GM20431 (cell line): ENCODE data around the gene MAP2K7.
"Not testable (repeated sequence)": the region's sequence is repeated elsewhere in the genome, so short reads cannot be mapped to it uniquely, and the experiment has no call there.

ENCODE experiments used
- in situ Hi-C: fragments of 300-500 bp; cut with MseI, MboI; formaldehyde crosslinking; loops from one replicate; pipeline ENCODE4 v1.15.0; 2020; ENCODE audit warnings: low sequenced_read_pairs; ENCODE audit not compliant: unreplicated experiment

The MAP2K7 gene

DNA sequence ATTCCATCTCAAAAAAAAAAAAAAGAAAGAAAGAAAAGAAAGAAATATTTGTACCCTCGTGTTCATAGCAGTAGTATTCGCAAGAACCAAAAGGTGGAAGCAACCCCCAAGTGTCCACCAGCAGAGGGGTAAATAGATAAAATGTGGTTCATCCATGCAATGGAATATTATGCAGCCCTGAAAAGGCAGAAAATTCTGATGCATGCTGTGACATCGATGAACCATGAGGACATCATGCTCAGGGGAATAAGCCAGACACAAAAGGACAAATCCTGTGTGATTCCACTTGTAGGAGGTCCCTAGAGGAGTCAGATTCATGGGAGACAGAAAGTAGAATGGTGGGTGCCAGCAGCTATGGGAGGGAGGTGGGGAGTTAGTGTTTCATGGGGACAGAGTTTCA lies 21.8 kb upstream of the MAP2K7 start:
- in situ Hi-C loops, result no loop called here

DNA sequence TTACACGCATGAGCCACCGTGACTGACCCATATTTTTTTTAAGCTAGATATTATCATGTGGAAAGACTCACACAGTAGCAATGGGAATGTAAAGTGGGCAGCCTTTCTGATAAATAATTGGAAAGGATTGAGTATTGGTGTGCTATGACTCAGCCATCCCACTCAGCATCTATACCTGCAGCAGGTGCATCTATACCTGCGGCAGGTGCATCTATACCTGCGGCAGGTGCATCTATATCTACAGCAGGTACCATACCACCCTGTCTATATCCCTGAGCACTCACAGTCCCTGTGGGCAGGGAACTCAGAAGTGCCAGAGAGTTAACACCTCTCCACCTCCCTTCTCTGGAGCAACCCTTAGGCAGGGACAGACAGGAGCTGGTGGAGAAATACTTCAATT lies 20.6 kb upstream of the MAP2K7 start:
- in situ Hi-C loops, result no loop called here

DNA sequence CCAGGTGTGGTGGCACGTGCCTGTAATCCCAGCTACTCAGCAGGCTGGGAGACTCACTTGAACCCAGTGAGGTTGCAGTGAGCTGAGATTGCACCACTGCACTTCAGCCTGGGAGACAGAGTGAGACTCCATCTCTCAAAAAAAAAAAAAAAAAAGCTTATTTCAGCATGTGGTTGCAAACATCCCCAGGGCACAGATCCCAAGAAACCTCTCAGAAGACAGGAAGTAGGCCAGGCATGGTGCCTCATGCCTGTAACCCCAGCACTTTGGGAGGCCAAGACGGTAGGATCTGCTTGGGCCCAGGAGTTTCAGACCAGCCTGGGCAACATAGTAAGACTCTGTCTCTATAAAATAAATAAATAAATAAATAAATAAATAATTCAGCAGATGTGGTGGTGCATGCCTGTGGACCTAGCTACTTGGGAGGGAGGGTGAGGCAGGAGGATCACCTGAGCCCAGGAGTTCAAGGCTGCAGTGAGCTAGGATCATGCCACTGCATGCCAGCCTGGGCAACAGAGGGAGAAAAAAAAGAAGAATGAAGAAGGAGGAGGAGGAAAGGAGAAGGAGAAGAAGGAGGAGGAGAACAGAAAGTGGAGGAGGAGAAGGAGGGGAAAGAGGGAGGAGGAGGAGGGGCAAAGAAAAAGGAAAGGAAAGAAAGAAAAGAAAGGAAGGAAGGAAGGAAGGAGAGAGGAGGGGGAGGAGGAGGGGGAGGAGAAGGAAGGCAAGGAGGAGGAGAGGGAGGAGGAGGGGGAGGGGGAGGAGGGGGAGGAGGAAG lies 19.7 kb upstream of the MAP2K7 start:
- in situ Hi-C loops, result no loop called here

DNA sequence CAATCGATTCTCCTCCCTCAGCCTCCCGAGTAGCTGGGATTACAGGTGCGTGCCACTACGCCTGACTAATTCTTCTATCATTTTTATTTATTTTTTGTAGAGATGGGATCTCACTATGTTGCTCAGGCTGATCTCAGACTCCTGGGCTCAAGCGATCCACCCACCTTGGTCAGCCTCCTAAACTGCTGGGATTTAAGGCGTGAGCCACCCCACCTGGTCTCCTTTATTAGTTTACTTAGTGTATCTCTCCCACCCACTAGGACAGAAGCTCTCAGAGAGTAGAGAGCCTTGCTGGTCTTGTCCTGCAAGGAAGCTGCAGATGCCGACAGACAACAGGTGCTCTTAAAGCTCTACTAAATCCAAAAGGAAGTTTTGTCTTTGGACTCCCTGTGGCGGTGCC lies 17.9 kb upstream of the MAP2K7 start:
- in situ Hi-C loops, result no loop called here

DNA sequence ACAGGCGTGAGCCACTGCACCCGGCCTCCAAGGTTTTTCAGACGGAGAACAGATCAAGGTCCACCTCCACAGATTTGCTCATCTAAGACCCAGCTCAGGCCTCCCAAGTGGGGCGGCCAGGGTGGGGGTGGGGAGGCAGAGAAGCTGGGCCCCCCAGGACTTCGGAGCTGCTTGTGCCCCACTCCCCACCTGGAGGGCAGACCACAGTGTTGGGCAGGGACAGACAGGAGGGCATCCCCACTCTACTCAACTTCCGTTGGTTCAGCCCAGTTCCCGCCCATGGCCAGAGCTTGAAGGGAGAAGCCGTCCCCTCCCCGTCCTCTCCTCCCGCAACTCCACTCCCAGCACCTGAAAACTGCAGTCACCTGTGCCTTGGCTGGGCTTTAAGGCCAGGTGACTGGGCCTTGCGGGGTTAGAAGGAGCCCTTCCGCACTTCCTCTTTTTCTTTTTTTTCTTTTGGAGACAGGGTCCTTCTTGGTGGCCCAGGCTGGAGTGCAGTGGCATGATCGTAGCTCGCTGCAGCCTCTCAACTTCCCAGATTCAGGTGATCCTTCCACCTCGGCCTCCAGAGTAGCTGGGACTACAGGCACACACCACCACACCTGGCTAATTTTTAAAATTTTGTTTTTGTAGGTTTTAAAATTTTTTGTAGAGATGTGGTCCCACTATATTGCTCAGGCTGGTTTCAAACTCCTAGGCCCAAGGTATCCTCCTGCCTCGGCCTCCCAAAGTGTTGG lies 16.1 kb upstream of the MAP2K7 start:
- in situ Hi-C loops, result no loop called here

DNA sequence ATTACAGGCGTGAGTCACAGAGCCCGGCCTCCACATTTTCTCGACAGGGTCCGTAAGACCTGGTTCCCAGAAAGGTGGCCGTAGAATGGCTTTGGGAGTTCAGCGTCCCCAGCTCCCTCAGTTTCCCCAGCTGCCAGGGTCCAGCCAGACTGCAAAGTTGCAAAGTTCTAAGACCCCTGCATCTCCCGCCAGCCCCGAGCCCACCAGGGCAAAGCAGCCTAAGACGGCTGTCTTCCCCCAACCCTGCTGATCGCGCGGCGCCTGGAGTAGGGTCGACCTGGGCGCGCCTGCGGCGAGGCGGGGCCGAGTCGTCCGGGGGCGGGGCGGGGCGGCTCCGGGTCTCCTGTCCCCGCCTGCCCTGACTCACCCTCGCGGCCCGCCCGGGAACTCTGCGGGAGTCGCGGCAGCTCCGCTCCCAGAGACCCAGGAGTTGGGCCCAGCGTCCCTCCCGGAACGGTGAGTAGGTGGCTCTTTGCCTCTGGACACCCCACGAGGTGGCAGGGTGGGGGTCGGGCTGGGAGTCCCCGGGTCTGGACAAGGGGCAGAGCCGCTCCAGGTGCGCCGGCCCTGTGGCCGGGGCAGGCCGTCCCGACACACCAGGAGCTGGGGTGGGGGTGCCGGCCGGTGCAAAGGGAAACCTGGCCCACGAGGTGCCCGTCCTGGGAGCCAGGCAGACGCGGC lies 15.4 kb upstream of the MAP2K7 start, which contains the start of gene LRRC8E:
LRRC8E (plus strand) TSS at position 366 of the 681 bp plus-strand sequence. CDS start 7,094 bp downstream, outside the sequence.
- in situ Hi-C loops, result no loop called here

DNA sequence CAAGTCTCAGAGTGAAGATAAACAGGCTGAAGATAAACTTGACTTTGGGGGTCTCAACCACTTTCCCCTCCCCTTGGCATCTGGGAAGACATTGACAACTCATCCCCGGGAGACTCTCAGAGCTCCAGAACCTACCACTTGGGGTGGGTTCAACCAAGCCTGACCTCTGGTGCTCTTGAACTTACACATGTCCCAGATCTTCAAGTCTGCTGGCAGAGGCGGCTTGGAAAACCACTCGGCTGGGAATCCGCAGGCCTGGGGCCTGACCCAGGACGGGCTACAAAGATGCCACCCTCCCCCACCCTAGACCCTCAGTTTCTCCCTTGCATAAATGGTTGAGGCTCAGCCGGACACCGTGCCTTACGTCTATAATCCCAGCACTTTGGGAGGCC lies 14.9 kb upstream of the MAP2K7 start:
- in situ Hi-C loops, result no loop called here

DNA sequence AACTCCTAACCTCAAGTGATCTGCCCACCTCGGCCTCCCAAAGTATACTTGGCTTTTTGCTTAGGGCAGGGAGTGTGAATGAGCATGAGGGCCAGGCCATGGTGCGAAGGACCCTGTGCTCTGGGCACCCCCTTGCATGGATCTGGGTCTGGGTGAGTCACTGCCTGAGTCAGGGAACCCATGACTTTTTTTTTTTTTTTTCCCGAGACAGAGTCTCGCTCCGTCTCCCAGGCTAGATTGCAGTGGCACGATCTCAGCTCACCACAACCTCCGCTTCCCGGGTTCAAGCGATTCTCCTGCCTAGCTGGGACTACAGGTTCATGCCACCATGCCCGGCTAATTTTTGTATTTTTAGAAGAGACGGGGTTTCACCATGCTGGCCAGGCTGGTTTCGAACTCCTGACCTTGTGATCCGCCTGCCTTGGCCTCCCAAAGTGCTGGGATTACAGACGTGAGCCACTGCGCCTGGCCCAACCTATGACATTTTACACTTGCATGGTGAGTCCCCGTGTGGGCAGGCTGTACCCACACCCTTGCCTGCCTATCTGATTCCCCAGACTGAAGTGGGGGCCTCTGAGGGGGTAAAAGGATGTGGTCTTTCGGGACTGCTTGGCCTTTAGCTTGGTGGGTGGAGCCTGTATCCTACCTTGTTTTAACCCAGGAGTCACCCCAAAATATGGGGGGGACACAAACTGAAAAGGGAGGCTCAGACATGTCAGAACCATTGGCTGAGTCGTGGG lies 10.1 kb upstream of the MAP2K7 start:
- in situ Hi-C loops, result not testable (repeated sequence)

DNA sequence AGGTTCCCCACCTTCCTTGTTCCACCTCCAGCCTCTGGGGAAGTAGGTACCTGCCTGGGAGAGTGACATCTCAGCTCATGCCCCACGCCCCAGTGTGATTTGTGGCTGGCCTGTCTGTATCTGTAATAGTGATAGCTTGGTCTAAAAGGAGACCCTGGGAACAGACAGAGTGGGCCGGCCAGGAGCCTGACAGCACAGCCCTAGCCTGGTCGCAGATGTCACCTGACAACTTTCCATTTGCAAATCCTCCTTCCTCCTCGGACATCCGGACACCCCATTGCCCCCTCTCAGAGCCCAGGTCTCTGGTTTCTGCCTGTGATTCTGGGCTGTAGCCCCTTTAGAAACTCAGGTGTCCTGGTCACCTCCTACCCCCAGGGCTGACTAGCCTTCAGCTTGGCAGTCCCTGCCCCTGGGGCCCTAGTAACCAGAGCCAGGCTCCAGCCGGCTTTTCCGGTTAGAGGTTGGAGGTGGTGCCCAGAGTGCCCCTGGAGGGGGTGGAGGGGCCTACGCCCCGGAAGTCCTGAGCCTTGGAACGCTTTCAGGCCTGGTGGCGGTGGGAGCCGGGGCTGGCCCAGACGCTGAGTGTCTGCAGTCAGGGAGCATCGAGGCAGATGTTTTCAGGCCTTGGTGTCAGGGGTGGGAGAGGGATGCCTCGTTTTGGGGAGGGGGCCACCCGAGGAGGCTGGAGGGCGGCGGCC lies 8.9 kb upstream of the MAP2K7 start:
- in situ Hi-C loops, result no loop called here

DNA sequence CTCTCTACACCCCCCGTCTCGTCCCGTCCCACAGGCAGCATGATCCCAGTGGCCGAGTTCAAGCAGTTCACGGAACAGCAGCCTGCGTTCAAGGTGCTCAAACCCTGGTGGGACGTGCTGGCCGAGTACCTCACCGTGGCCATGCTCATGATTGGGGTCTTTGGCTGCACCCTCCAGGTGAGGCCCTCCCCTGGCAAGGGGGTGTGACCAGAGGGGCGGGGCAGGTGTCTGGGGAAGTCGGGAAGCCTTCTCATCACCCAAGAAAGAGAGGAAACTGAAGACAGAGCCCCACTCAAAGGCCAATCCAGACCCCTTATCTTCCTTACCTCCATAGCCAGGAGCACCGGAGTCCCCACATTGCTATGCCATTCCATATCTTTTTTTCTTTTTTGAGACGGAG lies 8.1 kb upstream of the MAP2K7 start:
- in situ Hi-C loops, result no loop called here

DNA sequence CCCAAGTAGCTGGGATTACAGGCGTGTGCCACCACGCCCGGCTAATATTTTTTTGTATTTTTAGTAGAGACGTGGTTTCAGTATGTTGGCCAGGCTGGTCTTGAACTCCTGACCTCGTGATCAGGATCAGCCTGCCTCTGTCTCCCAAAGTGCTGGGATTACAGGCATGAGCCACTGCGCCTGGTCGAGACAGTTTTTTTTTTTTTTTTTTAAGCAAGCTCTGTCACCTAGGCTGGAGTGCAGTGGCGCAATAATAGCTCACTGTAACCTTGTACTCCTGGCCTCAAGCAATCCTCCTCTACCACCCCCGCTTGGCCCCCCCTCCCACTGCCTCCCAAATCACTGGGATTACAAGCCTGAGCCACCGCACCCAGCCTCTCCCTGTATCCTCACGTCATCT lies 6.4 kb upstream of the MAP2K7 start:
- in situ Hi-C loops, result no loop called here

DNA sequence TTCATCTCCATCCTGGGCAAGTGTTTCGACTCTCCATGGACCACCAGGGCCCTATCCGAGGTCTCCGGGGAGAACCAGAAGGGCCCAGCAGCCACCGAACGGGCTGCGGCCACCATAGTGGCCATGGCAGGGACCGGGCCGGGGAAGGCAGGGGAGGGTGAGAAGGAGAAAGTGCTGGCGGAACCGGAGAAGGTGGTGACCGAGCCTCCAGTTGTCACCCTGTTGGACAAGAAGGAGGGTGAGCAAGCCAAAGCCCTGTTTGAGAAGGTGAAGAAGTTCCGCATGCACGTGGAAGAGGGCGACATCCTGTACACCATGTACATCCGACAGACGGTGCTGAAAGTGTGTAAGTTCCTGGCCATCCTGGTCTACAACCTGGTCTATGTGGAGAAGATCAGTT lies 4.7 kb upstream of the MAP2K7 start:
- in situ Hi-C loops, result no loop called here

DNA sequence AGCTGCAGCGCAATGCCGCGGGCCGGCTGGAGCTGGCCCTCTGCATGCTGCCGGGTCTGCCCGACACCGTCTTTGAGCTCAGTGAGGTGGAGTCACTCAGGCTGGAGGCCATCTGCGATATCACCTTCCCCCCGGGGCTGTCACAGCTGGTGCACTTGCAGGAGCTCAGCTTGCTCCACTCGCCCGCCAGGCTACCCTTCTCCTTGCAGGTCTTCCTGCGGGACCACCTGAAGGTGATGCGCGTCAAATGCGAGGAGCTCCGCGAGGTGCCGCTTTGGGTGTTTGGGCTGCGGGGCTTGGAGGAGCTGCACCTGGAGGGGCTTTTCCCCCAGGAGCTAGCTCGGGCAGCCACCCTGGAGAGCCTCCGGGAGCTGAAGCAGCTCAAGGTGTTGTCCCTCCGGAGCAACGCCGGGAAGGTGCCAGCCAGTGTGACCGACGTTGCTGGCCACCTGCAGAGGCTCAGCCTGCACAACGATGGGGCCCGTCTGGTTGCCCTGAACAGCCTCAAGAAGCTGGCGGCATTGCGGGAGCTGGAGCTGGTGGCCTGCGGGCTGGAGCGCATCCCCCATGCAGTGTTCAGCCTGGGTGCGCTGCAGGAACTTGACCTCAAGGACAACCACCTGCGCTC lies 3.8 kb upstream of the MAP2K7 start:
- in situ Hi-C loops, result no loop called here

DNA sequence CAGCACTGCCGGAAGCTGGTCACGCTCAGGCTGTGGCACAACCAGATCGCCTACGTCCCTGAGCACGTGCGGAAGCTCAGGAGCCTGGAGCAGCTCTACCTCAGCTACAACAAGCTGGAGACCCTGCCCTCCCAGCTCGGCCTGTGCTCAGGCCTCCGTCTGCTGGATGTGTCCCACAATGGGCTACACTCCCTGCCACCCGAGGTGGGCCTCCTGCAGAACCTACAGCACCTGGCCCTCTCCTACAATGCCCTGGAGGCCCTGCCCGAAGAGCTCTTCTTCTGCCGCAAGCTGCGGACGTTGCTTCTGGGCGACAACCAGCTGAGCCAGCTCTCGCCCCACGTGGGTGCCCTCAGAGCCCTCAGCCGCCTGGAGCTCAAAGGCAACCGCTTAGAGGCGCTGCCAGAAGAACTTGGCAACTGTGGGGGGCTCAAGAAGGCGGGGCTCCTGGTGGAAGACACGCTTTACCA lies 3.2 kb upstream of the MAP2K7 start:
- in situ Hi-C loops, result no loop called here

DNA sequence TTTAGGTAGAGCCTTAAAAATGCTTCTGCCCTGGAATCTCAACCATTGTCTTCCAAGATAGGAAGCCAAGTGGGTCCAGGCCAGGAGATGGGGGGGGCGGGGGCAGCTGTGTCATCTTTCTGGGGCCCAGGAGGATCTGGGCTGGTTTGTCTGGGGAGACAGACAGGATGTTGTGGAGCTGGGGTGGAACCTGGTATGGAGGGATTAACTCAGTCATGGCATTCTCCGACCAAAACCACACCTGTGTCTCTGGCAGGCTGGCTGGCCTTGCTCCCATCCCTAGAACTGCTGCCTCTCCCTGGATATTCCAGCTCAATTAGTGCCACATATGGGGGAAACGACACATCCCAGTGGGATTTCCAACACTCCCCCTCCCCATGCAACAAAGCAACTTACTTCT lies 2.7 kb upstream of the MAP2K7 start:
- in situ Hi-C loops, result no loop called here

DNA sequence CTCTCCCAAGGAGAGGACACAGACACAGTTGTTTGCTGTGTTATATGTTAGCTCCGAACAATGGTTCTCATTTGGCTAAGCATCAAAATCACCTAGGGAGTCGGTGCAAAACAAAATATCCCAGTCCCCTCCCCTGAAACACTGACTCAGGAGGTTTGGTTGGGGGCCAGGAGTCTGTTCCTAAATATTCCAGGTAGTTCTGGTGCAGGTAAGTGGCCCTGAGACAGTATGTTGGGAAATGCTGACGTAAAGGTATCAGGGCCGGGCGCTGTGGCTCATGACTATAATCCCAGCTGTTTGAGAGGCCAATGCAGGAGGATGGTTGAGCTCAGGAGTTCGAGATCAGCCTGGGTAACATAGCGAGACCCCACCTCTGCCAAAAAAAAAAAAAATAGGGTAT lies 2.3 kb upstream of the MAP2K7 start:
- in situ Hi-C loops, result no loop called here

DNA sequence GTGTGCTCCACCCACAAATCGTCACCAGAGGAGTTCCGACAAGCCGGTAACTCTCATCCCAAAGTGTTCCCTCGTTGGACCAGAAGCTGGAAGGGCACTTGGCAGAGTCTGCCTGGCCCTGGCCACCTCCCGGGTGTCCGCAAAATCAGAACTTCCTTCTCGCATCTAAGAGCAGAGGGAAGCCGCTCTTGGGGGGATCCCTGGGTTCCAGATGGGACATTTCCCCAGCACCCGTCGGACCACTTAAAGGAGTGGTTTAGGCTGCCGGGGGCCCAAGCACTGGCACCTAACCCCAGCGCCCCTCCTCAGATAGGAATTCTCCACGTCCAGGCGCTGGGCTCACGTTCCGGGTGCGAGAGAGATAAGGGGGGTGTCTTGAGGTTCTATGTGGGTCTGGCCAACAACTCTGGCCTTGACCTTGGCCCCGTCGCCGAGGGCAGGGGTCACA lies 857 bp upstream of the MAP2K7 start:
- in situ Hi-C loops, result no loop called here

DNA sequence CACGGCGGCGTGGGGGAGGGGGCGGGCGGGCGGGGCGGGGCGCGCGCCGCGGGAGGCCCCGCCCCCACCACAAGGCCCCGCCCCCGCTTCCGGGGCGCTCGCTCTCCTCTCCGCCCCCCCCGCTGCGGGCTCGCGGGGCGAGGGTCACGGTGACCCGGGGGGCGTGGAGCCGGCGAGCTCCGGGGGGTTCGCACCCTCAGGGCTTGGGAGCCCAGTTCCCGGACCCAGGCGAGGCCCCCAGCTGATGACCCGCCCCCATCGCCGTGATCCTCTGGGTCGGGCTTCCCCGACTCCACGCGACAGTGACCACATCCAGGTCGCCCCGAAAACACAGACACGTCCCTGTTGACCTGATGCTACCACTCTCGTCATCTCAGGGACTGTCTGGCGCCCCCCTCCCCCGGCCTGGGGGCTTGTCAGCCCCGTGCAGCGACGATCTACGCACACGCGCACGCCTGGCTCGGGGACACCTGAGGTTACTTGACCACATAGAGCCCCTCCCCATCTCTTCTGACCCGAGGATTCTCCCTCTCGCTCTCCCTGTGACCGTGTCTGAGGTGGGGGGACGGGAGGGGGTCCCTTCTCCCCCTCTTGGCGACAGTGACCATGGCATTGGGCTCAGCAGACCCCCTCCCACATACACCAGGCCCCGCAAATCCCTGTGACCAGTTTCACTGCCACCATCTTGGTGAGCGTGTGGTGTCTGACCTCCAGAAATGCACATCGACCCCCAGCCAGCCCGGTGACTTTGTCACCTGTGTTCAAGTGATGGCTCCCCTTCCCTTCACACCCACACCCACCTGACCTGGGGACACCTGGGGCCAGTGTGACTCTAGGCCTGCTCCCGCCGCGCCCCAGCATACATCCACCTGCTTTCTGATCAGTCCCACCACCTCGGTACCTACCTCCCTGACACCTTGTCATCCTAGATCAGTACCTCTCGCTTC lies 670 bp downstream of the MAP2K7 start:
- in situ Hi-C loops, result no loop called here
